HG02981 (cell line): ENCODE data around the gene ZBTB40.

Experiments used
- ATAC-seq: cut with Tn5 transposase; IDR thresholded peaks from one replicate; pipeline ENCODE4 v1.9.1; 2021; ENCODE audit warnings: mild to moderate bottlenecking, moderate library complexity; ENCODE audit not compliant: unreplicated experiment

The ZBTB40 gene

DNA sequence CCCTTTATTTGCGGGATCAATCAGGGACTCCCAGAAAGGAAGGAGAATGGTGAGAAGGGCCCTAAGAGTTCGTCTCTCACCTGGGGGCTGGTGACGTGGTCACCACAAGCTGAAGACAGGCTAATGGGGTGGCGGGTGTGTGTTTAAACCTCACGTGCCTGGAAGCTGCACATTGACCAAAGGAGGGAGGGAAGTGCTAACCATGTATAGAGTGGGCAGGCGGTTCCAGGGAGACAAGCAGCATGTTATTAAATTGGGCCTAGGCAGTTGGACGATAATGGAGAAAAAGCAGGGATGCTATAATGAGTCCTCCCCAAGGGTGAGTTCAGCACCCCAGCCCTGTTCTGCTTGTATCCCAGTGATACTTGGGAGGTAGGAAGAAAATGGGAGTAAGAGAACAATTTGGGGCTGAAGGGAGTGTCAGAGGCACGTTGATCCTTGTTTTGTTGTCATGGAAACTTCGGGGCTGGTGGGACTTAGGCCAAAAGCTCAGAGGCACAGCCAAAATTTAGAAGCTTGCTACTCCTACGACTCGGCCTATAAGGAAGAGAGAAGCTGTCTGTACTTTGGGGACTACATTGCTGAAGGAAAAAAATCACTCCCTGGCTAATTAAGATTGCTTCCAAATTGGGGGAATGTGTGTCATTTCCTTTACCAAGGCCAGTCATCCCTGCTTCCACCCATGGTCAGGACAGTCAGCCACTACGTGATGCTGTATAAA, 78.4 kb downstream of the ZBTB40 start:
- no peak for ATAC-seq

DNA sequence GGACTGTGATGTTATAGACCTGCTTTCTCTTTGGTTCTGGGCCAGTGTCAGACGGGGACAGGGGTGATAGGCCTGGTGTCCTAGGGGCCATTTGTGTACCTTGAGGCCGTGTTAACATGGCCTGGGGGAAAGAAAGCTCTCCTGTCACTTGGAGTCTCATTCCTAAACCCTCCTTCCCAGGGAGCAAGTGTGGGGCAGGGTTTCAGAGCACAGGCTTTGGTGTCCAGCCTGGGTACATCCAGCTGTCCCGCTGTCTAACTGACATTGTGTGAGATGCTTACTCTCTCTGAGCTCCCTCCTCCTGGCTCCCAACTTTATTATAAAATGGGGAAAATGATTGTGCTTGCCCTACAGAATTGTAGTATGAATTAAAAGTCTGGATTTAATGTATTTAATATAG, 79.1 kb downstream of the ZBTB40 start:
- ATAC-seq: no peak

DNA sequence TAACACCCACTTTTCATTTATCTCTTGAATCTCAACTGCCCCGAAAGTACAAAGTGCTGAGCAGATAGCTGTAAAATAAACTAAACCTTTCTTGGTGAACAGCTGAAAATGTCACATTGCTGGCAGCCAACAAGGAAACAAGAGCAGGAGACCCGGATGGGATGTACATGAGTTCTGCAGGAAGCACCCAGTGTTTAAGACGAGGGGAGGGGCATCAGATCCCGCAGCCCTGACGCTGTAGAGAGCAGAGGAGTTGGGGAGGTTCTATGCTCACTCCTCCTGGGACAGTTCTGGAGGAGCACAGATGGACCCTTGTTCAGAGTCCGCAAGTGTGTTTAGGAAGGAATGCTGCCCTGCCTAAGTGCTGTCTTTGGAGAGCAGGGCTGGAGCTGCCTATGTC, 79.6 kb downstream of the ZBTB40 start:
- ATAC-seq: no peak

DNA sequence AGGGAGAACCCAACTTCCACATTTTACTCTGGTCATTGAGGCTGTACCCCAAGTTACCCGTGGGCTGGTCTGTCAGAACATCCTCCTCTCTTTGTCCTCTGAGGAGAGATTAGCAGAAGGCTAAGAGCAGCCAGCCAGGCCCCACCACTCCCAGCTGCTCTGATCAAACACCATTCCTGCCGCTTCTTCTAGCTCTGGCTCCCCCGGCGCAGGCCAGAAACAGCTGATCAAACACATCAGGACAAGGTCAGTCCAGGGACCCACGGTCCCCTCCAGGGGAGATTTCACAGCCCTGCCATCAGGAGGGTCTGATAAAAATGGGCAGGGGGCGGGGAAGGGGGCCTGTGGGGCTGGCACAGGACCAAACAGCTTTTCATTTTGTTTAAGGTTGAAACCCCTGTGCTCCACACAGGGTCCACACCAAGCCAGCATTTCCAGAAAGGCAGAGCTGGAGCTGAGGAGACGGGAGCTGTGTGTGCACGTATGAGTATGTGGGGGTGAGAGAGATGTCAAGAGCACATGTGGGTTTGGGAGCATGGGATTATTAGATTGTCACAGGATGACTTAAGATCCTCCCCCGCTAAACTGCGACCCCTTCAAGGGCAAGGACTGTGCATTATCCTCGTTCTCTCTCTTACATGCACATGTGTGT, 81.7 kb downstream of the ZBTB40 start:
- ATAC-seq: no peak

DNA sequence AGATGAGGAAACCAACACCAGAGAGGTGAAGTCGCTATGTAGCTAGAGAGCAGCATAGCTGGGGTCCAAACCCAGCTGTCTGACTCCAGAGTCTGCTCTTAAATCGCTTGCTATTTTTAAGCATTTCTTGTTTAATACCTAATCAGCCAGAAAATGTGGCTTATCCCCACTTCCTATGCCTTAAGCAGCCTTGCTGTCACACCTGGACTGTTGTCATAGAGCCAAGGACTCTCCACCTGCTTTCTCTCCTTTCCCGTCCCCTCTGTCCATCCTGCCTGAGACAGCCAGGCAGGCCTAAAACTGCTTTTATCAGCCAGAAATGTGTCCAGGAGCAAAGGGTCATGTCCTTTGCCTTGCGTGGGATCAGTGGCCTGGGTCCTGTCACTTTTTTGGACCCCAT, 83.3 kb downstream of the ZBTB40 start:
- ATAC-seq: no peak

DNA sequence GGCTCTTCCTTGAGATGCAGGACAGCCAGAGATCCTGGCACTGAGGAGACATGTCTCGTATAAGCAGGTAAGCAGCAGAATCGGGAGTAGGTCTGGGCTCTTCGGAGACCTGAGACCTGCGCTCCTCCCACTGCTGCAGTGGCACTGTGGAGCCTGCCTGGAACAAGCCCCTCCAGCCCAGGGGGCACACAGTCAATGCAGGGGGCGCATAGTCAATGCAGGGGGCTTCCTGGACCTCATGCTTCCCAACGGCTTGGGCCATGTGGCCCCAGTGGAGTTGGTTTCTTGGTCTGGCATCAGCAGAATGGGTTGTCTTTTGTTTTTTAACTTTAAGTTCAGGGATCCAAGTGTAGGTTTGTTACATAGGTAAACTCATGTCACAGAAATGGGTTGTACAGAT, 83.7 kb downstream of the ZBTB40 start:
- ATAC-seq: no peak

DNA sequence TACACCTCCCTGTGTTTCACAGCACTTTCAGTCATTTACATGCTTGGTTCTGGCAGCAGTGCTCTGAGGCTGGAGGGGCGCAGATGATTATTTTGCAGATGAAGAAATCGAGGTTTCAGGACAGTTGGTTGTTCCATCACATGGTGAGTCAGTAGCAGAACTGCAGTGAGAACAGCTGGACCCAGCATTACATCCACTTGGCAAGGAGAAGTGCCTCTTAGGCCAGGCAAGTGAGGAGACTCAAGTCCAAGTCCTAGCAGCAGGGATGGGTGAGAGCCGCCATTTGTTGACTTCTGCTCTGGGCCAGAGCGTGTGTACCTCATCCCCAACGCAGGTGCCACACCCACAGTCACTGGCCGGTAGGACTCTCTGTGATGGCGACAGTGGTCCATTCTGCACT, 84.9 kb downstream of the ZBTB40 start:
- ATAC-seq: no peak

DNA sequence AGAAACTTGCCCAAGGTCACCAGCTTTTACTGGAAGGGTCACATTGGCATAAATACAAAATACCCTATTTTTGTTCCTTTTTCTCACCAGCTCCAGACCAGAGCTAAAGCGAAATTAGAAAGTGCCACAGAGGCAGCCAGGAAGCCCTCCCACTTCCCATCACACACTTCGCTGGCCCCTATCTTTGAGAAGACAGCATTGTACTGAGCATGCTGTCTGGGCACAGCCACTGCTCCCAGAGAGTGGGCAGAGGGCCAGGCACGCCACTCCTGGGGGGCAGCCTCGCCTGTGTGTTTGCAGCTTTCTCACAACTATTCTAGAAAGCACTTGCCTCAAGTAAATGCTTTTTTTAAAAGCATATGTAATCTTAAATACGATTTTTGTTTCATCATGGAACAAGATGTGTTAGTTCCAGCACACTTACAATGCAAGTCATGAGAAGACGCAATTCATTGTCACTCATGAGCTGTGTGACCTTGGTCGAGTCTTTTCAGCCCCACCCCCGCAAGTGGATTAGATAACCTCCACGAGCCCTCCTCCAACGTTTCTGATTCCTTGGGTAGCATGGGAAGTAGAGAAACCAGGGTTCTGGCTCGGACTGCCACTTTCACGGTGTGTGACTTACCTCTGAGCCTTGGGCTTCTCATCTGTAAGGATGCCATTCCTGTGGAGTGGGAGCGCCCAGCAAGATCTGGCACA, 85.9 kb downstream of the ZBTB40 start:
- ATAC-seq: no peak

DNA sequence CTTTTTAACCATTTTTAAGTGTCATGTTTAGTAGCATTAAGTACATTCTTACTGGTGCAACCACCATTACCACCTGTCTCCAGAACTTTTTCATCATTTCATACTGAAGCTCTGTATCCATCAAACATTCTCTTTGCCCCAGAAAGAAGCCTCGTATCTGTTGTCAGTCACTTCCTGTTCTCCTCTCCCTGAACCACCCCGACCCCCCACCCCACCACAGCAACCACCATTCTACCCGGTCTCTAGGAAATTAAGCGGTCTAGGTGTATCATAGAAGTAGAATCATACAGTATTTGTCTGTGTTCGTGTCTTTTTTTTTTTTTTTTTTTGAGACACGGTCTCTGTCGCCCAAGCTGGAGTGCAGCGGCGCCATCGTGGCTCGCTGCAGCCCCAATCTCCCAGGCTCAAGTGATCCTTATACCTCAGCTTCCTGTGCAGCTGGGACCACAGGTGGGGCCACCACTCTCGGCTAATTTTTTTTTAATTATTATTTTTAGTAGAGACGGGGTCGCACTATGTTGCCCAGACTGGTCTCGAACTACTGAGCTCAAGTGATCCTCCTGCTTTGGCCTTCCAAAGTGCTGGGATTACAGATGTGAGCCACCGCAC, 88.0 kb downstream of the ZBTB40 start:
- no peak for ATAC-seq

DNA sequence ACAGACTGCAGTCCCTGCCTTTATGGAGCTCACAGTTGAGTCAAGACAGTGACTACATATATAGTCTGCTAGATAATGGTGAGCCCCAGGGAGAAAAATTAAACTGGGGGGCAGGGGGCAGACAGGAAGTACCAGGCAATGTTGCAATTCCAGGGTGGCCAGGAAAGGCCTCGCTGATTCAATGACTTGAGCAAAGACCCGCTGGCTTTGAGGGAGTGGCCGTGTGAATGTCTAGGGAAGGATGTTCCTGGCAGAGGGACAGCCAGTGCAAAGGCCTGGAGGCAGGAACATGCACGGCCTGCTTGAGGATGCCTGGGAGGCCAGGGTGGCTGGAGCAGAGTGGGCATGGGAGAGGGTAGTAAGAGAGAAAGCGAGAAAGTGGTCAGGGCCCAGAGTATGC, 88.7 kb downstream of the ZBTB40 start:
- no peak for ATAC-seq

DNA sequence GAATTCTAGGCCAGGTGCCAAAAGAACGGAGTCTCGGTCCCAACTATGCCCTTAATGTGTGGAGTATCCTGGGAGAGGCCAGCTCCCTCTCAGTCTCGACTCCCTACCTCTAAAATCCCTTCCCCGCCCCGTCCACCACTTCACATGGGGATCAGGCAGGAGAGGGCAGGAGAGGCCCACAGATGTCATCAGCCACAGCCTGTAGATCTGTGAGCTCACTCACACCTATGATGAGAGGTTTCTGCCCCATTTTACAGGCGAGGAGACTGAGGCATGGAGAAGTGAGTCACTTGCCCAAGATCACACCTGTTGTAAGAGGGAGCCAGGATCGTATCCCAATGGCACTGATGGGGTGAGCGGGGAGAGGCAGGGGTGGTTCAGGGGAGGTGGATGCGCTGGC, 91.2 kb downstream of the ZBTB40 start:
- ATAC-seq: no peak

DNA sequence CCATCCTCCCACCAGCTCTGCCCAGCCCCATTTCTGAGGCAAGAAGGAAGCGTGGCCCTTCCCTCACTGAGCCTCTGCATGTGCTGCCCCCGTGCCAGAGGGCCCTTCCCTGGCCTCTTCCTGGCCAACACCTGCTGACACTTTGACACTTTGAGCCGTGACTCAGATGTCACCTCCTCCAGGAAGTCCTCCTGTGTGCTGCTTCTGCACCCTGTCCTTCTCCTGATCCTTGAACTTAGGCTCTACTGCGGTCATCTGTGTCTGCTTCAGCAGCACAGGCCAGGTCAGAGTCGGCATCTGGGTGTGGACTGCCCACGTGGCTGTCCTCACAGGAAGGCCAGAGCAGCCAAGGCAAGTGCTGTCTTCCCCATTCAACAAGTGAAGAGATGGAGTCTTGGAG, 92.0 kb downstream of the ZBTB40 start:
- no peak for ATAC-seq

DNA sequence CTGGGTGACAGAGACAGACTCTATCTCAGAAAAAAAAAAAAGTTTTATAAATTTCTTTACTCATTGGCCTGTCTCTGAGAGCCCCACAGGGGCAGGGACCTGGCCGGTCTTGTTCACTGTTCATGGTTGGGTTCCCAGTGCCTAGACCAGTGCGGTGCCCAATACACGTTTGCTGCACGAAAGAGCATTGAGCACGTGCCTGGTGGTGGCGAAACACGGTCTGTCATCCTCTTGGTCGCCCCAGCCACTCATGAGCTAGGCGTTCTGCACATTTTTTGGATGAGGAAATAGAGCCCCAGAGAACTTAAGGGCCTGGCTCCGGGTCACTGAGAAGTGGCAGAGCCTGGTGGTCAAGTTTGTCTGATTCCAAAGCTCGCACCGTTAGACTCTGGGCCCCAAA, 93.0 kb downstream of the ZBTB40 start:
- no peak for ATAC-seq

DNA sequence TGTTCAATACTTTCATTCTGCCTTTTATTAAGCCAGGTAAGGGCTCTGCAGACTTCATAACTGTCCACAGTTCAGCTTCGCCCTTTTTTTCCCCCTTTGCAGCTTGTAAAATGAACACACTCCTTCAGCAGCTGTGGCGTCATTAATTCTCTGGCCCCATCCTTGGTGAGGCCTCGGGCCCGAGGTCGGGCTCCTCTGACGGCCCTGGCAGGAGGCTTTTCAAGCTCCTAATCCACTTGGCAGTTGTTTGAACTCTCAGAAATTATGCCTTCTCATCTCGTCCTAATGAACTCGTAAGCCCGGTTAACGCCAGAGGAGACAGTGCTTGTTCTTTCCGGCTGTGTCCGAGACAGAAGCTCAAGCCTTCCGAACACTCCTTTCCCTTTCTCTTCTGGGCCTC, 93.5 kb downstream of the ZBTB40 start:
- no peak for ATAC-seq

DNA sequence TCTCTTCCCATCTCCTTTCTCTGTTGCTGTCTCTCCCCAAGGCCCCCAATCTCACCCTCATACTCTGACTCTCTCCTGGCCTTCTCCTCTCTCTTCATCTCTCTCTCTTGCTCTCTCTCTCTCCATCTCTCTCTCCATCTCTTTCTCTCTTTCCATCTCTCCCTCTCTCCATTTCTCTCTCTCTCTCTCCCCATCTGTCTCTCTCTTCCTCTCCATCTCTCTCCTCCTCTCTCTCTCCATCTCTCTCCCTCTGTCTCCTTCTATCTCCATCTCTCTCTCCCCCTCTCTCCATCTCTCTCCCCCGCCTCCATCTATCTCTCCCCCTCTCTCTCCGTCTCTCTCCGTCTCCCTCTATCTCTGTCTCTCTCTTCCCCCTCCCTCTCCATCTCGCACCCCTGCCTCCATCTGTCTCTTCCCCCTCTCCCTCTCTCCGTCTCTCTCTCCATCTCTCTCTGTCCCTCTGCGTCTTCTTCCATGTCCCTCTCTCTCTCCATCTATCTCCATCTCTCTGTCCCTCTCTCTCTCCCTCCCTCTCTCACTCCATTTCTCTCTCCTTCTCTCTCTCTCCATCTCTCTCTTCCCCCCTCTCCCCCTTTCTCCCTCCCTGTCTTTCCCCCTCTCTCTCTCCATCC, 95.7 kb downstream of the ZBTB40 start:
- ATAC-seq: no peak

DNA sequence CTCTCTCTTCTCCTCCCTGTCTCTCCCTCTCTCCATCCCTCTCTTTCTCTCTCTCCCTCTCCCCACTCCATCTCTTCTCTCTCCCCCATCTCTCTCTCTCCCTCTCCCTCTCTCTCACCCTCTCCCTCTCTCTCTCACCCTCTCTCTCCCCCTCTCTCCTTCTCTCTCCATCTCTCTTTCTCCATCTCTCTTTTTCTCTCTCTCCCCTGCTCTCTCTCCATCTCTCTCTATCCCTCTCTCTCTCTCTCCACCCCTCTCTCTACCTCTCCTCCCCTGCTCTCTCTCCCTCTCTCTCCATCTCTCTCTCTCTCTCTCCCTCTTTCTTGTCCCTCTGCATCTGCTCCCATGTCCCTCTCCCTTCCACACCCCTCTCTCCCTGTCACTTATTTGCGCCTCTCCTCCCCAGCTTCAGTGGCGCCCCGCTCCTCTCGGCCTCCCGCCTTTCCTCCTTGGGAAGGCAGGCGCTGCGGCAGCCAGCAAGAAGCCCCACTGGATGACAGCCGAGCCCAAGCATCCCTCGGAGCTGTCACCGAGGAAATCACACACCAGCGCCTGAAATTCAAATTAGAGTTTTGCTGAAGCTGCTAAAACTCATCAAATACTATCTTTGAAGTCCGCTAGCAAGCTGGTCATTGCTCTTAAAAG, 96.3 kb downstream of the ZBTB40 start:
- ATAC-seq: no peak

DNA sequence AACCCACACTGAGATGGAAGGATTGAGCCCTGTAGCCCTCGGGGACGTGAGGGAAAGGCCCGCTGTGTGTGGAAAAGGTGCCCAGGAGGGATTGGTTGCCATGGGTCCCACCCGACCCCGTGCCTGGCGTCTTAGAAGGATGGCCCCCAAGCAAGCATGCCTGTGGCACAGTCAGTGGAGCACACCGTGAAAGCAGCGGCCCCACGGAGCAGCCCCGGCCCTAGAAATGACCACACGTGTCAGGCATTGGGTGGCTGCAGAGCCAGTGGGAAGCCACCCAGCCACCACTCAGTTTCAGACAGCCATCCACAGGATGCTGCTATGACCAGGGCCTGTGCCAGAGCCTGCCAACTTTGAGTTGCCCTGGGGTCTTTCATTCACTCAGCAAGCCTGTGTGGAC, 98.4 kb downstream of the ZBTB40 start:
- no peak for ATAC-seq

DNA sequence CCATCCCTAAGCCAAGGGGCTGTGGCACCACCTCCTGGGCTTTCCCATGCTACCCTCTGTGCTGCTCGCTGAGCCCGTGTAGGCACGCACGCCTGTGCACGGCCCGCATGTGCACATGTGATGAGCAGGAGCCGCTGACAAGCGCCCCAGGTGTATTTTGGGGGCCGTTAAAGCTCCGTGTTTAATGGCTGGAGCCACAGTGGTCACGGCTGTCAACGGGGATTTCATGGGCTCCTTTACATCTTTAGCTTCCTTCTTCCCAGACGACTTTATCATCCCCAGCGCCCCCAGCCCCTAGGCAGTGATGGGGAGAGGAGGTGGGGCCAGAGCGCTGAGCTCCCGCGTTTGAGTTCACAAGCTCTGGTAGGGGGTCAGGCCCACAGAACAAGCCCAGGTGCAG, 99.9 kb downstream of the ZBTB40 start:
- no peak for ATAC-seq

DNA sequence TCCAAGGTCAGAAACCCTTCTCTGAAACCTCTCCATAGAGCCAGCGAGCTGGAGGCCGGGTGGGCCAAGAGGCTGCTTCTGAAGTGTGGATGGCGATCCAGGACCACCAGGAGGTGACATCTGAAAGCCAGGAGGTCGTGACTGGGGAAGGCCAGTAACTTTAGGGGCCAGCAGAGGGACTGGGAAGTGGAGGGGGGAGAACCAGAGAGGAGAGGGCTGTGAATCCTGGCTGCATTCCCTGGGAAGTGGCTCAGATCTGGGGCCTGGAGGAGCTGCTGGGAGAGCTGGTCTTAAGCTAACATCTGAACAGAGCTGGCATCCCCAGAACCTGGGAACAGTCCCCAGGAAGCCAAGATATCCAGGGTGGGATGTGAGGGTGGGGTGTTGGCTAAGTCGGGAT, 100.4 kb downstream of the ZBTB40 start:
- no peak for ATAC-seq

DNA sequence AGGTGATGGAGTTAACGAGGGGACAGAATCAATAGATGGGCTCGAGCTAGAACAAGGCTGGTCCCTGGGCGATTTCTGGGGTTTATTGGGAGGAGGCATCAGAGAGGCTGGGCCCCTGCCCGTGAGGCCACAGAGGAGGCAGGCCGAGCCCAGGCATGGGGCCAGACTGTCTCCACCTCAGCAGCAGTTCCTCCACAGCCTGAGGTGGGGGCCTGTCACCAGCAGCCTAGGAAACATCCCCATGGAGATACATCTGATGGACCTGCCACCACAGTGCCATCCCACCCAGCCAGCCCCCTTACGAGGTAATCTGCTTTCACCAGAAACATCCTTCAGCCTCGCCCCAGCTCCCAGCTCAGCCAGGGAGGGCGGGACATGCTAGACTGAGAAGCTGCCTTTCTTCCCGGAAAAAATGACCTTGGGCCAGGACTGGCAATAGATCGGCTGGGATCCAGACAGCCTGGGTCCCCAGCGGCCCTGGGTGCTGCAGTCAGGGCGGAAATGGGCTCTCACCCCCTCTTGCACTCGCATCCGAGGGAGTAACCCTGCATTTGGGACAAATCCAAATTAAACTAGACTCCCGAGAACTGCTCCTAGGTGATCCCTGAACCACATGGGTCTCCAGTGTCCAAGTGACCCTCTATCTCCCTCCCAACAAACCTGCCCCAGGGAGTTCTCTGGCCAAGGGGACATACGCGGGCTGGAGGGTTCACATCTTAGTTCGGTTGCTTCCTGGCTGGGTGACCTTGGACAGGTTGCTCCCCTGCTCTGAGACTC, 101.6 kb downstream of the ZBTB40 start:
- no peak for ATAC-seq
